NB4 (cell line): ENCODE measurements around the gene TEAD4.

Source experiments
- DNase-seq: peaks from one replicate; pipeline ENCODE4 v3.0.0; 2010; ENCODE audit warnings: low read depth
- H3K4me3 ChIP-seq: one replicate; pipeline ENCODE4 v1.5.1; 2011; ENCODE audit warnings: mild to moderate bottlenecking, low read depth, low read length, moderate library complexity
- CTCF ChIP-seq: IDR thresholded peaks from one replicate; pipeline ENCODE4 v1.5.1; 2012; ENCODE audit warnings: low read depth, low read length
- MYC ChIP-seq: IDR thresholded peaks from 2 replicates; pipeline ENCODE4 v1.6.1; 2011; ENCODE audit warnings: low read depth, low read length
- POLR2A ChIP-seq: IDR thresholded peaks from 2 replicates; pipeline ENCODE4 v1.6.1; 2011; ENCODE audit warnings: mild to moderate bottlenecking; ENCODE audit not compliant: insufficient read length; ENCODE audit errors: extremely low read depth
- TF ChIP-seq, protein P1 (sequence below): IDR thresholded peaks from 2 replicates; pipeline ENCODE4 v1.6.1; 2011; ENCODE audit warnings: low read depth, low read length

TEAD4 gene

DNA sequence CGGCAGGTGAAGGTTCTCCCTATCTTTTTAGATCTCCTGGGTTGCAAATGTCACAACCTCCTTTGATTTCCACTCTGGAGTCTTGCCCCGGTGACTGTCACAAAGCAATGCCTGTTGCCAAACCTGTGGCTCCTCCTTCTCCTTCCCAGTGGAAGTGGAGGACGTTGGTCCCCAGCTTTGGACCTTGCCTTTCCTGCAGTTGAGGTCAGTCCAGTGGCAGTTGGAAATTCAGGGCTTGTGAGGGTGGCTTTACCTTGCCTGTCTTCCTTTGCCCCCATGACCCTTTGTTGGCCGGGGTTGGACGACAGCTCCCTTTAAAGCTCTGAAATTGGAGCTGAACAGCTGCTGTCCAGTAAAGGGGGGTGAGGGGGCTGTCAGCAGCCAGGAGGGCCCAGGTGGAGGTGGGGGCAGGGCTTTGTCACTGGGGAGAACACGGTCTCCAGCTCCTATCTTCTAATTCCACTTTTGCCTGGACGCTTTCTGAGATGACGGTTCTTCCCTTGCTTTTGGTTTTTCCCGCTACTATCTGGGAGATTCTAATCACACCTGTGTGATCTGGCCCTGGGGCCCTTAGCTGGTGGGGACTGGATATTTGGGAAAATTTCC is 4.1 kb downstream of the TEAD4 start:
- TF ChIP-seq MYC (no peak), CTCF (no peak), POLR2A (no peak)
- TF ChIP-seq, protein P1, sequence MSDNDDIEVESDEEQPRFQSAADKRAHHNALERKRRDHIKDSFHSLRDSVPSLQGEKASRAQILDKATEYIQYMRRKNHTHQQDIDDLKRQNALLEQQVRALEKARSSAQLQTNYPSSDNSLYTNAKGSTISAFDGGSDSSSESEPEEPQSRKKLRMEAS: no peak
- H3K4me3 ChIP-seq: no peak overlapping the region
- DNase-seq: no peak

DNA sequence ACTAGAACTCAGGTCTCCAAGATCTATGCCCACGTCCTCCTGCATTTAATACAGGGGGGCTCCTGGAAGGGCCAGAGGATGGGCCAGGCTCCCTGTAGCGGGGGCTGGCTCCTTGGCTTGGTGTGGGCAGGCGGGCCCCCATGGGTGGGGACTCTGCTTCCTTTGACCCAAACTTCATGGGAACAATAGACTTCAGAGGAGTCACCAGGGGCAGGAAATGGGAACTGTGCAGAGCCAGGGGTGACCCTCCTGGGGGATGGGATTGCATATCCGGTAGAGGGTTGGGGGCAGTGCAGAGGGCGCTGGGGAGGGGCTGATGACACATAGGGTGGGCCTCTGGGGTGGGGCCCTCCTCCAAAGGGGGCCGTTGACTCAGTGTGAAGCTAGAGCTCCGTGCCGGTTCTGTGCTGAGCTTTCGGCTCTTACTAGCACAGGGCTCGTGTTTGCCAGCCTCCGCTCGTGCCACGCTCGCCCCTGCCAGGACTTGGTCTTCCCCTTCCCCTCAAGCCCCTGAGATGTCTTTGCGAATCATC is 4.6 kb downstream of the TEAD4 start:
- TF ChIP-seq CTCF (no peak), POLR2A (no peak), MYC (no peak)
- TF ChIP-seq, protein P1: no peak
- DNase-seq: peak; percentile 33
- H3K4me3 ChIP-seq: no peak overlapping the region

DNA sequence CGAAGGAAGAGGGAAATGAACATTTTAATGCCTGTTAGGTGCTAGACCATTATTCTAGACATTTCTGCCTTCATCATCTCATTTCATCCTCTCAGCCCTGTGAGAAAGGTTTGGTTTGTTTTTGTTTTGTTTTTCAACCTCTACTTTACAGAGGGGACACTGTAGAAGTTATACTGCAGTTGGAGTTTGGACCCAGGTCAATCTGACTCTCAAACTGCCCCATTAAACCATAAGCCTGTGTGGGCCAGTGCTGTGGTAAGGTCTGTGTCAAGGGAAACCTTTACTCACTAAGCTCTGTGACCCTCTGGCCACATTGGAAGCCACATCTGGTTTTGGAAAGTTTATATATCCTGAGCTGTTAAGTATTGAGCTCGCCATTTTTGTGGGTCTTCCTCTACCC is 8.5 kb downstream of the TEAD4 start:
- no peak for DNase-seq
- H3K4me3 ChIP-seq: no peak overlapping the region
- TF ChIP-seq, protein P1: no peak
- TF ChIP-seq POLR2A: no peak
- no peak for TF ChIP-seq CTCF
- TF ChIP-seq MYC: no peak

DNA sequence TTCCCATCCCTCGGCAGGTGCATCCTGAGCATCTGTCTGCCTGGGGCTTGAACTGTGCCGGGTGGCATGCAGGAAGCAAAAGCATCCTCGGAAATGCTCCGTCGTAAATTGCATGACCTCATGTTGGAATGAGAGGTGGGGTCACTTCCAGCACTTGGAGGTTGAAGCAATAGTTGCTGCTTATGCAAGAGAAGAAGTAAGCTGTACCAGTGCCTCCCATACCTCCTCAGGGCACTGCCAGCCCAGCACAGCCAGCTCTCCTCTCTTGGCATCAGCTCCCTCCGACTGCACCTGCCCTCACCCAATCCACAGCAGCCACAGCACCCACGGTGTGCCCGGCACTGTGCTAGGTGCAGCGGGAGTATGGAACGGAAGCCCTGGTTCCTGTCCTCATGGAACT is 11.5 kb downstream of the TEAD4 start:
- no peak for DNase-seq
- TF ChIP-seq CTCF: no peak
- TF ChIP-seq, protein P1: no peak
- TF ChIP-seq POLR2A: no peak
- no peak for TF ChIP-seq MYC
- H3K4me3 ChIP-seq: no peak overlapping the region

DNA sequence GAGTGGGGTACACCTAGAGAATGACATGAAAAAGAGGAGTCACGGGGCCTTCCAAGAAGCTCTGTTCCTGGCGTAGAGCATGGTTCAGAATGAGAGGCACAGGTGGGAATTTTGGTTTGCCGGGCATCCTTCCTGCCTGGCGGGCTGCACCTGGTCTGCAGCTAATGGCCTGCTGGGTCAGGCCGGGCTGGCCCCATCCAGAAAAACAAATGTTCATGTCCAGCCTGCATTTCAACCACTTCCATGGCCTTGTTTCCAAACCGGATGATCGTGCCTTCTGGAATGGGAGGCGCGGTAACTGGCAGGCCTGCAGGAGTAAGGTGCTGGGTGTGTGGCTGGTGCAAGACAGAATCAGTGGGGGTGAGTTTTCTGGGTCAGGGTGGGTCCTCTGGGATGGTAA is 14.4 kb downstream of the TEAD4 start:
- no peak overlapping the region for H3K4me3 ChIP-seq
- TF ChIP-seq POLR2A (no peak), MYC (no peak), CTCF (no peak)
- TF ChIP-seq, protein P1: no peak
- DNase-seq: no peak

DNA sequence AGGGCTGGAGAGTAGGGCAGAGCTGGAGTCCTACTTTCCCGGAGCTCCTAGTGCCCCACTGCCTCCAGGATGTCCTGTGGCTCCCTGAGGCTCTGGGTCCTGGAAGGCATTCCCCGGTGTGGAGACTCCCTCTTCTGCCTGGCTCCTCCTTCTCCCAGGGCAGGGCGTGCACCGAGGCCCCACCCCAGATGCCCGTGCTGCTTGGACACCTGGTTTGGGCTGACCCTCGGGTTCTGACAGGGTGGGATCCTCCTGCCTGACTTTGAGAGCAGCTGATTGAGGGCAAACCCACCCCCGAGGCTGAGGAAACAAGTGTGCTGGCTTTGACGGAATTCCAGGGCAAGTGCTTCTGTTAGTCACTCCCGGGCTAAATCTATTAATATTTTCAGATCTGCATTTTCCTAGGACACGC is 15.4 kb downstream of the TEAD4 start:
- H3K4me3 ChIP-seq: no peak overlapping the region
- DNase-seq: no peak
- TF ChIP-seq, protein P1: no peak
- TF ChIP-seq MYC: no peak
- TF ChIP-seq CTCF: no peak
- TF ChIP-seq POLR2A: no peak
